GM18520 (cell line): ENCODE data around the gene GOLGA6B.
"Not testable (repeated sequence)": the region's sequence is repeated elsewhere in the genome, so short reads cannot be mapped to it uniquely, and the experiment has no call there.

Source experiments
- ATAC-seq: cut with Tn5 transposase; IDR thresholded peaks from one replicate; pipeline ENCODE4 v1.9.1; 2021; ENCODE audit not compliant: unreplicated experiment

GOLGA6B gene

GRCh38 chr15:72654397-72654796 is at the start of gene GOLGA6B:
GOLGA6B (plus strand) TSS chr15:72654697; CDS start chr15:72654738, 41 bp downstream.
- not testable (repeated sequence) for ATAC-seq

GRCh38 chr15:72604794-72605193 is 49.7 kb upstream of the GOLGA6B start:
- ATAC-seq, result no peak

- ATAC-seq, result not testable (repeated sequence)
These were observed 46.4 kb upstream of the GOLGA6B start for GRCh38 chr15:72608084-72608483.

GRCh38 chr15:72609862-72610261 is 44.6 kb upstream of the GOLGA6B start:
- no peak for ATAC-seq

- ATAC-seq, result not testable (repeated sequence)
These were observed 42.2 kb upstream of the GOLGA6B start for GRCh38 chr15:72612324-72612723.

- ATAC-seq, result no peak
These were observed 39.5 kb upstream of the GOLGA6B start for GRCh38 chr15:72614810-72615532.

- not testable (repeated sequence) for ATAC-seq
These were observed 38.8 kb upstream of the GOLGA6B start for GRCh38 chr15:72615533-72616233.

- ATAC-seq, result no peak
These were observed 37.8 kb upstream of the GOLGA6B start for GRCh38 chr15:72616491-72617210.

GRCh38 chr15:72623854-72624253 is 30.6 kb upstream of the GOLGA6B start:
- ATAC-seq, result not testable (repeated sequence)

- not testable (repeated sequence) for ATAC-seq
These were observed 28.3 kb upstream of the GOLGA6B start for GRCh38 chr15:72626153-72626552.

- ATAC-seq, result not testable (repeated sequence)
These were observed 26.0 kb upstream of the GOLGA6B start for GRCh38 chr15:72628249-72629067.

GRCh38 chr15:72629068-72629570 is 25.4 kb upstream of the GOLGA6B start:
- ATAC-seq, result not testable (repeated sequence)

- ATAC-seq, result not testable (repeated sequence)
These were observed 17.8 kb upstream of the GOLGA6B start for GRCh38 chr15:72636519-72637282.

GRCh38 chr15:72639759-72640483 is 14.6 kb upstream of the GOLGA6B start:
- not testable (repeated sequence) for ATAC-seq

GRCh38 chr15:72642271-72642670 is 12.2 kb upstream of the GOLGA6B start:
- not testable (repeated sequence) for ATAC-seq

GRCh38 chr15:72648631-72649253 is 5.8 kb upstream of the GOLGA6B start:
- ATAC-seq, result not testable (repeated sequence)

GRCh38 chr15:72656014-72656413 is 1.5 kb downstream of the GOLGA6B start:
- ATAC-seq, result not testable (repeated sequence)

GRCh38 chr15:72661081-72661480 is 6.6 kb downstream of the GOLGA6B start:
- not testable (repeated sequence) for ATAC-seq

- not testable (repeated sequence) for ATAC-seq
These were observed 9.4 kb downstream of the GOLGA6B start for GRCh38 chr15:72663931-72664330.
